Parathyroid adenoma (tissue), 2 donors: Measurements from ENCODE around the gene POLR1A.
A peak's percentile ranks its signal among the peaks of the same experiment; 100 is the strongest.

Experiments used
- H2AFZ ChIP-seq: fragments of 300-600 bp; sonication (generic); one replicate; pipeline ENCODE4 v1.7.0; 2017; ENCODE audit warnings: antibody characterized with exemption, mild to moderate bottlenecking
- H3K27ac ChIP-seq: fragments of 300-600 bp; sonication (generic); one replicate; pipeline ENCODE4 v1.7.0; 2017
- H3K27me3 ChIP-seq: fragments of 300-600 bp; sonication (generic); one replicate; pipeline ENCODE4 v1.7.0; 2017; ENCODE audit warnings: low read length; ENCODE audit not compliant: control insufficient read depth, insufficient read depth
- H3K36me3 ChIP-seq: fragments of 300-600 bp; sonication (generic); one replicate; pipeline ENCODE4 v1.7.0; 2017; ENCODE audit warnings: low read length; ENCODE audit not compliant: control insufficient read depth, insufficient read depth
- H3K4me1 ChIP-seq: fragments of 300-600 bp; sonication (generic); one replicate; pipeline ENCODE4 v1.7.0; 2017; ENCODE audit warnings: control low read depth
- H3K4me2 ChIP-seq: fragments of 300-600 bp; sonication (generic); one replicate; pipeline ENCODE4 v1.7.0; 2017; ENCODE audit warnings: low read length
- H3K4me3 ChIP-seq: fragments of 300-600 bp; sonication (generic); one replicate; pipeline ENCODE4 v1.7.0; 2017; ENCODE audit warnings: low read depth, low read length
- H3K79me2 ChIP-seq: fragments of 300-600 bp; sonication (generic); one replicate; pipeline ENCODE4 v1.7.0; 2017; ENCODE audit warnings: control low read depth
- H3K9ac ChIP-seq: fragments of 300-600 bp; sonication (generic); one replicate; pipeline ENCODE4 v1.7.0; 2017; ENCODE audit warnings: mild to moderate bottlenecking
- H3K9me3 ChIP-seq: fragments of 300-600 bp; sonication (generic); one replicate; pipeline ENCODE4 v1.7.0; 2017; ENCODE audit warnings: low read length; ENCODE audit not compliant: control insufficient read depth
- CTCF ChIP-seq: fragments of 300-600 bp; sonication (generic); IDR thresholded peaks from one replicate; pipeline ENCODE4 v1.7.0; 2017; ENCODE audit warnings: antibody characterized with exemption, mild to moderate bottlenecking
- donor health status: primary hyperparathyroidism.

The POLR1A gene

GRCh38 chr2:86087936-86088850 lies 17.5 kb downstream of the POLR1A start:
- no peaks in the 10 kb centered on the region for H3K27me3 ChIP-seq
- TF ChIP-seq CTCF: no peak
- H3K9ac ChIP-seq: no peak overlapping the region
- H3K36me3 ChIP-seq: no peaks in the 10 kb centered on the region
- H3K4me1 ChIP-seq: no peaks in the 10 kb centered on the region
- H2AFZ ChIP-seq: no peak overlapping the region
- no peaks in the 10 kb centered on the region for H3K9me3 ChIP-seq
- H3K79me2 ChIP-seq: no peaks in the 10 kb centered on the region
- no peak overlapping the region for H3K4me3 ChIP-seq
- H3K4me2 ChIP-seq: no peak overlapping the region
- H3K27ac ChIP-seq: no peak overlapping the region

GRCh38 chr2:86082756-86083155 lies 22.9 kb downstream of the POLR1A start:
- Histone ChIP-seq H3K4me1 (peaks cover 7% of the 10 kb centered on the region), H3K4me3 (no peak overlapping the region), H3K27ac (no peak overlapping the region), H3K9me3 (no peaks in the 10 kb centered on the region), H3K79me2 (no peaks in the 10 kb centered on the region), H2AFZ (no peak overlapping the region), H3K9ac (no peak overlapping the region), H3K4me2 (no peak overlapping the region), H3K36me3 (no peaks in the 10 kb centered on the region), H3K27me3 (no peaks in the 10 kb centered on the region)
- no peak for TF ChIP-seq CTCF

GRCh38 chr2:86081724-86082123 lies 24.0 kb downstream of the POLR1A start:
- H3K27ac ChIP-seq: no peak overlapping the region
- peaks cover 7% of the 10 kb centered on the region for H3K4me1 ChIP-seq
- H3K4me3 ChIP-seq: no peak overlapping the region
- H3K79me2 ChIP-seq: no peaks in the 10 kb centered on the region
- no peak for TF ChIP-seq CTCF
- no peaks in the 10 kb centered on the region for H3K9me3 ChIP-seq
- no peak overlapping the region for H3K4me2 ChIP-seq
- no peak overlapping the region for H3K9ac ChIP-seq
- no peaks in the 10 kb centered on the region for H3K27me3 ChIP-seq
- no peaks in the 10 kb centered on the region for H3K36me3 ChIP-seq
- no peak overlapping the region for H2AFZ ChIP-seq

GRCh38 chr2:86079981-86080911 lies 25.4 kb downstream of the POLR1A start:
- Histone ChIP-seq H3K4me3 (no peak overlapping the region), H3K36me3 (no peaks in the 10 kb centered on the region), H3K27ac (no peak overlapping the region), H2AFZ (no peak overlapping the region), H3K4me2 (no peak overlapping the region), H3K9me3 (no peaks in the 10 kb centered on the region), H3K27me3 (no peaks in the 10 kb centered on the region), H3K4me1 (peaks cover 7% of the 10 kb centered on the region), H3K9ac (no peak overlapping the region), H3K79me2 (no peaks in the 10 kb centered on the region)
- TF ChIP-seq CTCF: peak; percentile 48
